Middle frontal gyrus (tissue), 1 donor: Measurements from ENCODE around the gene PSMD3.
"Not testable (repeated sequence)": the region's sequence is repeated elsewhere in the genome, so short reads cannot be mapped to it uniquely, and the experiment has no call there.

Experiments
- DNase-seq: peaks from one replicate; pipeline ENCODE4 v3.0.0-alpha.2; 2015; ENCODE audit warnings: low spot score; ENCODE audit errors: extremely low spot score

The PSMD3 gene

DNA sequence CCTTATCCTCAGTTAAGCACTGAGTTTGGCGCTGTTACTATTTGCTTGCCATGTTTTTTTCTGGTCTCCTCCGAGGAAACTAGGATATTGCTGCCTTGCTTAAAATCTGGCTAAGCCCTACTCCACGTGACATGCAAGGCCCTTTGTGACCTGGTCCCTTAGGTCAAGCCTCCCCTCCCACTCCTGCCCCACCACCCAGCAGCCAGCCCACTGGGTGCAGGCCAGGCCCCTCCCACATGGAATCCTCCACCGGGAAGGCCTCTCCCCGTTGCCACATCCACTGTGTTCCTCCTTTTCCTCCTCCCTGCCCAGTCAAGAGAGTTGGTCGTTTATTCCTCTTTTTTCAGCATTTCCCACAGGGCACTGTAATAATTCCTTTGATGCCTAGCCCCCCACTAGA lies 16.2 kb downstream of the PSMD3 start:
- DNase-seq, result no peak

DNA sequence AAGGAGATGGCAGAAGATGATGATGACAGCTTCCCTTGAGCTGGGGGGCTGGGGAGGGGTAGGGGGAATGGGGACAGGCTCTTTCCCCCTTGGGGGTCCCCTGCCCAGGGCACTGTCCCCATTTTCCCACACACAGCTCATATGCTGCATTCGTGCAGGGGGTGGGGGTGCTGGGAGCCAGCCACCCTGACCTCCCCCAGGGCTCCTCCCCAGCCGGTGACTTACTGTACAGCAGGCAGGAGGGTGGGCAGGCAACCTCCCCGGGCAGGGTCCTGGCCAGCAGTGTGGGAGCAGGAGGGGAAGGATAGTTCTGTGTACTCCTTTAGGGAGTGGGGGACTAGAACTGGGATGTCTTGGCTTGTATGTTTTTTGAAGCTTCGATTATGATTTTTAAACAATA lies 16.9 kb downstream of the PSMD3 start:
- DNase-seq, result no peak

DNA sequence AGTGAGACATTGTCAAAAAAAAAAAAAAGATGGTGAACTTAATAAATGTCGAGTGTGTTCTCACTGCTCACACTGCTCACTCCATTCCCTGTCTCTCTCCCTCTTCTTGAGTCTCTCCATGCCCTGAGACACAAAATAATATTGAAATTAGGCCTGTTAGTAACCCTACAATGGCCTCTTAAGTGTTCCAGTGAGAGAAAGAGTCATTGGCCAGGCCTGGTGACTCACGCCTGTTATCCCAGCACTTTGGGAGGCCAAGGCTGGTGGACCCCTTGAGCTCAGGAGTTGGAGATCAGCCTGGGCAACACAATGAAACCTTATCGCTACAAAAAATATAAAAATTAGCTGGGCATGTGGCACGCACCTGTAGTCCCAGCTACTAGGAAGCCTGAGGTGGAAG lies 18.5 kb downstream of the PSMD3 start:
- DNase-seq, result no peak

GRCh38 chr17:40000161-40000560 lies 19.6 kb downstream of the PSMD3 start:
- no peak for DNase-seq

- not testable (repeated sequence) for DNase-seq
Measured at GRCh38 chr17:40001335-40001734, 20.7 kb downstream of the PSMD3 start.

GRCh38 chr17:40004072-40004471 lies 23.5 kb downstream of the PSMD3 start:
- DNase-seq, result no peak

GRCh38 chr17:40004712-40005111 lies 24.1 kb downstream of the PSMD3 start:
- DNase-seq, result no peak

DNA sequence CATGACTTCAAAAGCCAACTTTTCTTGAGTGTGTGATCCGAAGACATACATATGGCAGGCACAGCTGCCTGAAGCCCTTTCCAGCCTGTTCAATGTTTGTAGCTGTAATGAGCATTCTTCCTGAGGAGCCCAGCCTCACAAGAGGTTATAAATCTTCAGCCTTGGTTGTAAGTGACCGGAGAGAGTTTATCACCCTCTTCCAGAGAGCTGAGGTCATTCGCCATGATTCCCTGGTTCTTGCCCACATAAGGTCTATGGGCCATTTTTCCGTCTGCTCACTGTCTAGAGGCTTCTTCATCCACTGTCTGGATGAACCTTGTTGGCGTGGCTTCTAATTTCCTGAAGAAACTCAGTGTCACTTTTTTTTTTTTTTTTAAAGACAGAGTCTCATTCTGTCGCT lies 24.9 kb downstream of the PSMD3 start:
- no peak for DNase-seq

DNA sequence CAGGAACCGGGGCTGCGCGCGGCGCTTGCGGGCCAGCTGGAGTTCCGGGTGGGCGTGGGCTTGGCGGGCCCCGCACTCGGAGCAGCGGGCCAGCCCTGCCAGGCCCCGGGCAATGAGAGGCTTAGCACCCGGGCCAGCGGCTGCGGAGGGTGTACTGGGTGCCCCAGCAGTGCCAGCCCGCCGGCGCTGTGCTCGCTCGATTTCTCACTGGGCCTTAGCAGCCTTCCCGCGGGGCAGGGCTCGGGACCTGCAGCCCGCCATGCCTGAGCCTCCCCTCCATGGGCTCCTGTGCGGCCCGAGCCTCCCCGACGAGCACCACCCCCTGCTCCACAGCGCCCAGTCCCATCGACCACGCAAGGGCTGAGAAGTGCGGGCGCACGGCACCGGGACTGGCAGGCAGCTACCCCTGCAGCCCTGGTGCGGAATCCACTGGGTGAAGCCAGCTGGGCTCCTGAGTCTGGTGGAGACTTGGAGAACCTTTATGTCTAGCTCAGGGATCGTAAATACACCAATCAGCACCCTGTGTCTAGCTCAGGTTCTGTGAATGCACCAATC lies 30.4 kb downstream of the PSMD3 start:
- not testable (repeated sequence) for DNase-seq

GRCh38 chr17:40012017-40012647 lies 31.5 kb downstream of the PSMD3 start:
- DNase-seq, result not testable (repeated sequence)

GRCh38 chr17:40014375-40014980 lies 33.9 kb downstream of the PSMD3 start:
- DNase-seq, result no peak

- DNase-seq, result no peak
Measured at GRCh38 chr17:40015005-40015997, 34.7 kb downstream of the PSMD3 start, which contains the start of gene CSF3. CSF3 (plus strand) TSS chr17:40015440; CDS start chr17:40015475, 35 bp downstream.

- DNase-seq, result no peak
Measured at GRCh38 chr17:40015998-40016985, 35.7 kb downstream of the PSMD3 start.

DNA sequence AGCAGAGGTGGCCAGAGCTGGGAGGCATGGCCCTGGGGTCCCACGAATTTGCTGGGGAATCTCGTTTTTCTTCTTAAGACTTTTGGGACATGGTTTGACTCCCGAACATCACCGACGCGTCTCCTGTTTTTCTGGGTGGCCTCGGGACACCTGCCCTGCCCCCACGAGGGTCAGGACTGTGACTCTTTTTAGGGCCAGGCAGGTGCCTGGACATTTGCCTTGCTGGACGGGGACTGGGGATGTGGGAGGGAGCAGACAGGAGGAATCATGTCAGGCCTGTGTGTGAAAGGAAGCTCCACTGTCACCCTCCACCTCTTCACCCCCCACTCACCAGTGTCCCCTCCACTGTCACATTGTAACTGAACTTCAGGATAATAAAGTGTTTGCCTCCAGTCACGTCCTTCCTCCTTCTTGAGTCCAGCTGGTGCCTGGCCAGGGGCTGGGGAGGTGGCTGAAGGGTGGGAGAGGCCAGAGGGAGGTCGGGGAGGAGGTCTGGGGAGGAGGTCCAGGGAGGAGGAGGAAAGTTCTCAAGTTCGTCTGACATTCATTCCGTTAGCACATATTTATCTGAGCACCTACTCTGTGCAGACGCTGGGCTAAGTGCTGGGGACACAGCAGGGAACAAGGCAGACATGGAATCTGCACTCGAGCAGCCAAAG lies 36.9 kb downstream of the PSMD3 start:
- no peak for DNase-seq

DNA sequence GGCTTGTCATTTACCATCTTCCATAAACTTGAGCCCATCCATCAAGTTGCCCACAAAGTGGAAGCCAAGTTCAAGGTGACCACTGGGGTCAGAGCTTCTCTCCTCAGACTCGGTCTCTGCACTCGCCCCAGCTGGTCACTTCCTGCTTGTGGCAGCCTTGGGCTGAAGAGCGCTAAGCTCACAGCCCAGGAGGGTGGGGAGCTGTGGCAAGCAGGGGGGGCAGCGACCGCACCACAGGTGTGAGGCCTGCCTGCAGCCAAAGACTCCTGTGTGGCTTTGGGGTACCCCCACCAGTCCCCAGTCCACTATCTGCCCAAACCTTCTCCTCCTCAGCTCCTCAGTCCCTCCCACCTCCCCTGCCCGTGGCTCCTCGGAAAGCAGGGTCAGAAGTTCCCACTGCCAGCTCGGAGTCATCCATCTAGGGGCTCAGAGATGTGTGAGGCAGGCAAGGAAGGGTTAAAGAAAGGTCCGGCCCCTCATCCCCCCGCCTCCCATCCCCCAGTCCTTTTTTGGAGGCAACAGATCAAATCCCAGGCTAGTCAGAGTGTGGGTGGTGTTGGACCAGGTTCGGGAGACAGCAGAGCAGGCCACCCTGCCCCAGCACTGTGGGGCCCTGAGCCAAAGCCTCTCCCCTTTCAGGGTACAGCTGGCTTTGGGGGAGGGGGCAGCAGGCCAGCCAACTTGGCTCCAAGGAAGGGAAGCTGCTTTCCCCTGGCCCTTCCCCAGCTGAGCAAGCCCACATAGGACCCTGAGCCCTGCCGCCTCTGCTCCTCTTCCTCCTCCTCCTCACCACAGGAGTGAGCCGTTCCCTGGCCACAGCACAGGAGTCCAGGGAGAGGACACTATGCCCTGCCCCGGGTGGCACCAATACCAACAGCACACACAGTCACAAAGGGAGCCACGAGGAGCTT lies 37.9 kb downstream of the PSMD3 start:
- no peak for DNase-seq

- no peak for DNase-seq
Measured at GRCh38 chr17:40019140-40019991, 38.8 kb downstream of the PSMD3 start.

DNA sequence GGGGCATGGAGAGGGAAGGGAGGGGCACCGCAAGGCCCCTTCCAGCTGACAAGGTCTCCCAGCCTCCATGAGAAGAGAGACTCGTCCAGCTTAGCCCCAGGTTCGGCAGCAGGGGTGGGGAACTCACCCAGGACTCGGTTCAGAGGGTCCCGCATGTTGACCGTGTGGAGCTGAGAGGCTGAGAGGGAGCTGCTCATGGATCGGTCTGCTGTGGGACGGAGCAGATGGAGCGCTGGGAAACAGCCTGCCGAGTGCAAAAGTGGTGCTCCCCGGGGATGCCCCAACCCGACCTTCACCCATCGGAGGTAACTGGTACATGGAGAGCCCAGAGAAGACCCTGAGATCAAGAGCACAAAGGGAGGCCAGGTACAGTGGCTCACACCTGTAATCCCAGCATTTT lies 39.5 kb downstream of the PSMD3 start:
- DNase-seq, result no peak

GRCh38 chr17:40021451-40021971 lies 40.9 kb downstream of the PSMD3 start:
- no peak for DNase-seq
